Measurements from ENCODE around the gene AAMP.

The AAMP gene

GRCh38 chr2:218256612-218257350, 13.2 kb downstream of the AAMP start:
- no peak for TF ChIP-seq CTCF (IDR thresholded peaks at IDR 0.05; ENCODE audit: control insufficient read depth, extremely low read depth, insufficient read depth)
- no peak overlapping the region for H3K4me3 ChIP-seq (ENCODE audit: low read depth, low read length)
- DNase-seq (ENCODE audit: low read depth) = no peak

GRCh38 chr2:218255446-218255845, 14.5 kb downstream of the AAMP start:
- no peak for TF ChIP-seq CTCF (IDR thresholded peaks at IDR 0.05; ENCODE audit: control insufficient read depth, extremely low read depth, insufficient read depth)
- DNase-seq (ENCODE audit: low read depth) = no peak
- no peak overlapping the region for H3K4me3 ChIP-seq (ENCODE audit: low read depth, low read length)

- H3K4me3 ChIP-seq (ENCODE audit: low read depth, low read length) = no peak overlapping the region
- no peak for TF ChIP-seq CTCF (IDR thresholded peaks at IDR 0.05; ENCODE audit: control insufficient read depth, extremely low read depth, insufficient read depth)
- DNase-seq (ENCODE audit: low read depth) = no peak
These were observed 16.7 kb downstream of the AAMP start for GRCh38 chr2:218253232-218253625.

- no peak overlapping the region for H3K4me3 ChIP-seq (ENCODE audit: low read depth, low read length)
- DNase-seq (ENCODE audit: low read depth) = no peak
- TF ChIP-seq CTCF (IDR thresholded peaks at IDR 0.05; ENCODE audit: control insufficient read depth, extremely low read depth, insufficient read depth) = no peak
These were observed 17.3 kb downstream of the AAMP start for GRCh38 chr2:218252509-218253231.

- H3K4me3 ChIP-seq (ENCODE audit: low read depth, low read length) = no peak overlapping the region
- TF ChIP-seq CTCF (IDR thresholded peaks at IDR 0.05; ENCODE audit: control insufficient read depth, extremely low read depth, insufficient read depth) = no peak
- DNase-seq (ENCODE audit: low read depth) = no peak
These were observed 20.2 kb downstream of the AAMP start for GRCh38 chr2:218249691-218250090.

GRCh38 chr2:218245214-218245613, 24.7 kb downstream of the AAMP start:
- DNase-seq (ENCODE audit: low read depth) = no peak
- TF ChIP-seq CTCF (IDR thresholded peaks at IDR 0.05; ENCODE audit: control insufficient read depth, extremely low read depth, insufficient read depth) = no peak

More at GRCh38 chr2:218245214-218245613, 24.7 kb downstream of the AAMP start:
- H3K4me3 ChIP-seq (ENCODE audit: low read depth, low read length) = no peak overlapping the region
